HS-5 (cell line): ENCODE data around the gene PARPBP.
A peak's percentile ranks its signal among the peaks of the same experiment; 100 is the strongest.
"Not testable (repeated sequence)": the region's sequence is repeated elsewhere in the genome, so short reads cannot be mapped to it uniquely, and the experiment has no call there.

Experiments used
- DNase-seq: peaks from one replicate; pipeline ENCODE4 v3.0.0-alpha.2; 2012; ENCODE audit warnings: low read depth

Gene PARPBP

GRCh38 chr12:102119674-102120563 lies at the start of gene PARPBP, which contains the start of gene NUP37:
Gene PARPBP, plus strand, starts transcription at chr12:102120183. Its CDS starts 3,706 bp downstream, at chr12:102123889.
Gene NUP37, minus strand, starts transcription at chr12:102120114. Its CDS starts 1,596 bp downstream, at chr12:102118518.
- DNase-seq = peak; percentile 64

- DNase-seq = not testable (repeated sequence)
These were observed 47.9 kb upstream of the PARPBP start for GRCh38 chr12:102072092-102072491.

GRCh38 chr12:102080842-102081241 lies 39.1 kb upstream of the PARPBP start:
- DNase-seq = no peak

GRCh38 chr12:102089228-102089835 lies 30.7 kb upstream of the PARPBP start:
- DNase-seq = not testable (repeated sequence)

GRCh38 chr12:102093319-102093718 lies 26.7 kb upstream of the PARPBP start:
- DNase-seq = peak; percentile 13

GRCh38 chr12:102095677-102096263 lies 24.2 kb upstream of the PARPBP start:
- no peak for DNase-seq

- DNase-seq = no peak
These were observed 23.1 kb upstream of the PARPBP start for GRCh38 chr12:102096855-102097254.

GRCh38 chr12:102106905-102107304 lies 13.1 kb upstream of the PARPBP start:
- no peak for DNase-seq

GRCh38 chr12:102107970-102108369 lies 12.0 kb upstream of the PARPBP start:
- DNase-seq = no peak

GRCh38 chr12:102110782-102111181 lies 9.2 kb upstream of the PARPBP start:
- no peak for DNase-seq

- no peak for DNase-seq
These were observed 5.8 kb upstream of the PARPBP start for GRCh38 chr12:102114212-102114611.

- DNase-seq = no peak
These were observed 3.6 kb upstream of the PARPBP start for GRCh38 chr12:102116392-102116791.

- DNase-seq = no peak
These were observed 1.1 kb upstream of the PARPBP start for GRCh38 chr12:102118874-102119273.

- no peak for DNase-seq
These were observed 536 bp downstream of the PARPBP start for GRCh38 chr12:102120564-102120873.

GRCh38 chr12:102120886-102121285 lies 903 bp downstream of the PARPBP start:
- DNase-seq = no peak

GRCh38 chr12:102121328-102121727 lies 1.3 kb downstream of the PARPBP start:
- not testable (repeated sequence) for DNase-seq

- not testable (repeated sequence) for DNase-seq
These were observed 10.7 kb downstream of the PARPBP start for GRCh38 chr12:102130720-102131119.

GRCh38 chr12:102131442-102131841 lies 11.5 kb downstream of the PARPBP start:
- DNase-seq = not testable (repeated sequence)

GRCh38 chr12:102137619-102138018 lies 17.6 kb downstream of the PARPBP start:
- DNase-seq = not testable (repeated sequence)

- DNase-seq = not testable (repeated sequence)
These were observed 22.9 kb downstream of the PARPBP start for GRCh38 chr12:102142866-102143373.

- no peak for DNase-seq
These were observed 24.2 kb downstream of the PARPBP start for GRCh38 chr12:102144221-102144620.

GRCh38 chr12:102147062-102147587 lies 27.1 kb downstream of the PARPBP start:
- DNase-seq = not testable (repeated sequence)
